ENCODE results near the gene P2RX5. TPM values are rescaled to one million over a fixed set of nuclear protein-coding genes. Genes with fewer than 3 reads are reported as not detected.

The P2RX5 gene
- total and polyA plus RNA-seq, 2 experiments from 2014 or later: 7.5 to 13.6 TPM

DNA sequence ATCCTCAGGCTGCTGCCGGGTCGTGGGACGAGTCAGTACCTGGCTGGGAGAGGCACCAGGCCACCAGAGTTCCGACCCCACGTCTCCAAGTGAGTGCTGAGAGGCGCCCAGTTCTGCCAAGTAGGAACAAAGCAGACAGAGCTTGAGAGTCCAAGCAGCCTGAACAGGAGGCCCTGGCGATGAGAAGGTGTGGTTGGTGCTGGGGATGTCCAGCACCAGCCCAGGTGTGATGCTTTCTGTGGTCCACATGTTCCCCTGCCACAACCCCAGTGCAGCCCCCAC lies 38.4 kb downstream of the P2RX5 start:
- ATAC-seq (no peak), DNase-seq (ENCODE audit: low spot score) (no peak)
- Histone ChIP-seq H3K36me3 (ENCODE audit: insufficient read depth) (0 out of 2 replicates have a peak, but pooled peaks cover 3% of the 10 kb centered on the region), H3K27ac (ENCODE audit: low read depth) (no peak overlapping the region), H3K4me3 (no peak overlapping the region), H3F3A (replicated peaks; ENCODE audit: low read depth) (0 out of 2 replicates have a peak, but pooled peaks cover 4% of the 10 kb centered on the region), H3K9me2 (ENCODE audit: insufficient read depth) (no peaks in the 10 kb centered on the region), H4K20me1 (replicated peaks; ENCODE audit: insufficient read depth) (no peaks in the 10 kb centered on the region), H3K4me2 (no peak overlapping the region), H3K79me2 (replicated peaks; ENCODE audit: insufficient read depth) (no peaks in the 10 kb centered on the region), H3K4me1 (ENCODE audit: insufficient read depth) (no peaks in the 10 kb centered on the region), H2AFZ (no peak overlapping the region), H3K27me3 (ENCODE audit: insufficient read depth) (no peaks in the 10 kb centered on the region)
- no peak overlapping the region for H3K27ac Mint-ChIP-seq
- H3K4me1 Mint-ChIP-seq: peaks cover 7% of the 10 kb centered on the region; the same call in 1 of the 3 replicates
- H3K36me3 Mint-ChIP-seq (ENCODE audit: low read depth): peaks cover 3% of the 10 kb centered on the region; the same call in 1 of the 3 replicates
- peaks cover 5% of the 10 kb centered on the region for H3K27me3 Mint-ChIP-seq (ENCODE audit: insufficient read depth, low read depth, poor library complexity)
- H3K4me3 Mint-ChIP-seq: no peak overlapping the region
- TF ChIP-seq JUNB (IDR thresholded peaks at IDR 0.05; ENCODE audit: unreplicated experiment) (no peak), EZH2phosphoT487 (IDR thresholded peaks at IDR 0.05; ENCODE audit: unreplicated experiment) (no peak), STAT1 (IDR thresholded peaks at IDR 0.05; ENCODE audit: unreplicated experiment) (no peak), EZH2 (IDR thresholded peaks at IDR 0.05; ENCODE audit: low read depth, unreplicated experiment) (no peak), CREB1 (CRISPR knock-in tag; IDR thresholded peaks at IDR 0.05; ENCODE audit: low read depth) (no peak), POLR2AphosphoS5 (IDR thresholded peaks at IDR 0.05; ENCODE audit: low read depth) (no peak), ZNF114 (CRISPR knock-in tag; IDR thresholded peaks at IDR 0.05) (no peak), ZNF462 (CRISPR knock-in tag; IDR thresholded peaks at IDR 0.05) (no peak), ZNF331 (CRISPR knock-in tag; IDR thresholded peaks at IDR 0.05; ENCODE audit: low read depth) (no peak), NANOG (IDR thresholded peaks at IDR 0.05; ENCODE audit: borderline replicate concordance) (no peak)
- TF ChIP-seq, protein P1, sequence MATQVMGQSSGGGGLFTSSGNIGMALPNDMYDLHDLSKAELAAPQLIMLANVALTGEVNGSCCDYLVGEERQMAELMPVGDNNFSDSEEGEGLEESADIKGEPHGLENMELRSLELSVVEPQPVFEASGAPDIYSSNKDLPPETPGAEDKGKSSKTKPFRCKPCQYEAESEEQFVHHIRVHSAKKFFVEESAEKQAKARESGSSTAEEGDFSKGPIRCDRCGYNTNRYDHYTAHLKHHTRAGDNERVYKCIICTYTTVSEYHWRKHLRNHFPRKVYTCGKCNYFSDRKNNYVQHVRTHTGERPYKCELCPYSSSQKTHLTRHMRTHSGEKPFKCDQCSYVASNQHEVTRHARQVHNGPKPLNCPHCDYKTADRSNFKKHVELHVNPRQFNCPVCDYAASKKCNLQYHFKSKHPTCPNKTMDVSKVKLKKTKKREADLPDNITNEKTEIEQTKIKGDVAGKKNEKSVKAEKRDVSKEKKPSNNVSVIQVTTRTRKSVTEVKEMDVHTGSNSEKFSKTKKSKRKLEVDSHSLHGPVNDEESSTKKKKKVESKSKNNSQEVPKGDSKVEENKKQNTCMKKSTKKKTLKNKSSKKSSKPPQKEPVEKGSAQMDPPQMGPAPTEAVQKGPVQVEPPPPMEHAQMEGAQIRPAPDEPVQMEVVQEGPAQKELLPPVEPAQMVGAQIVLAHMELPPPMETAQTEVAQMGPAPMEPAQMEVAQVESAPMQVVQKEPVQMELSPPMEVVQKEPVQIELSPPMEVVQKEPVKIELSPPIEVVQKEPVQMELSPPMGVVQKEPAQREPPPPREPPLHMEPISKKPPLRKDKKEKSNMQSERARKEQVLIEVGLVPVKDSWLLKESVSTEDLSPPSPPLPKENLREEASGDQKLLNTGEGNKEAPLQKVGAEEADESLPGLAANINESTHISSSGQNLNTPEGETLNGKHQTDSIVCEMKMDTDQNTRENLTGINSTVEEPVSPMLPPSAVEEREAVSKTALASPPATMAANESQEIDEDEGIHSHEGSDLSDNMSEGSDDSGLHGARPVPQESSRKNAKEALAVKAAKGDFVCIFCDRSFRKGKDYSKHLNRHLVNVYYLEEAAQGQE (IDR thresholded peaks at IDR 0.05; ENCODE audit: unreplicated experiment): no peak
- TF ChIP-seq, protein P2, sequence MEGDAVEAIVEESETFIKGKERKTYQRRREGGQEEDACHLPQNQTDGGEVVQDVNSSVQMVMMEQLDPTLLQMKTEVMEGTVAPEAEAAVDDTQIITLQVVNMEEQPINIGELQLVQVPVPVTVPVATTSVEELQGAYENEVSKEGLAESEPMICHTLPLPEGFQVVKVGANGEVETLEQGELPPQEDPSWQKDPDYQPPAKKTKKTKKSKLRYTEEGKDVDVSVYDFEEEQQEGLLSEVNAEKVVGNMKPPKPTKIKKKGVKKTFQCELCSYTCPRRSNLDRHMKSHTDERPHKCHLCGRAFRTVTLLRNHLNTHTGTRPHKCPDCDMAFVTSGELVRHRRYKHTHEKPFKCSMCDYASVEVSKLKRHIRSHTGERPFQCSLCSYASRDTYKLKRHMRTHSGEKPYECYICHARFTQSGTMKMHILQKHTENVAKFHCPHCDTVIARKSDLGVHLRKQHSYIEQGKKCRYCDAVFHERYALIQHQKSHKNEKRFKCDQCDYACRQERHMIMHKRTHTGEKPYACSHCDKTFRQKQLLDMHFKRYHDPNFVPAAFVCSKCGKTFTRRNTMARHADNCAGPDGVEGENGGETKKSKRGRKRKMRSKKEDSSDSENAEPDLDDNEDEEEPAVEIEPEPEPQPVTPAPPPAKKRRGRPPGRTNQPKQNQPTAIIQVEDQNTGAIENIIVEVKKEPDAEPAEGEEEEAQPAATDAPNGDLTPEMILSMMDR (conservative IDR thresholded peaks at IDR 0.05; ENCODE audit: low read depth in 2 of 2): no peak
- TF ChIP-seq, protein P3, sequence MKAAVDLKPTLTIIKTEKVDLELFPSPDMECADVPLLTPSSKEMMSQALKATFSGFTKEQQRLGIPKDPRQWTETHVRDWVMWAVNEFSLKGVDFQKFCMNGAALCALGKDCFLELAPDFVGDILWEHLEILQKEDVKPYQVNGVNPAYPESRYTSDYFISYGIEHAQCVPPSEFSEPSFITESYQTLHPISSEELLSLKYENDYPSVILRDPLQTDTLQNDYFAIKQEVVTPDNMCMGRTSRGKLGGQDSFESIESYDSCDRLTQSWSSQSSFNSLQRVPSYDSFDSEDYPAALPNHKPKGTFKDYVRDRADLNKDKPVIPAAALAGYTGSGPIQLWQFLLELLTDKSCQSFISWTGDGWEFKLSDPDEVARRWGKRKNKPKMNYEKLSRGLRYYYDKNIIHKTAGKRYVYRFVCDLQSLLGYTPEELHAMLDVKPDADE (IDR thresholded peaks at IDR 0.05): no peak
- H3K9me3 Mint-ChIP-seq: no peaks in the 10 kb centered on the region

All from GM23338 (cell line).